ENCODE measurements around the gene SELENOM. TPM values are rescaled to one million over a fixed set of nuclear protein-coding genes. Genes with fewer than 3 reads are reported as not detected.

Gene SELENOM
- total RNA-seq, 3 donors from 2014 or later (not counting 1 experiment from before 2014, with no cell fraction given): 8.1 to 14.0 (median 10.6) TPM

- H3K27me3 ChIP-seq (ENCODE audit: control insufficient read depth, insufficient read depth, low read length): no peaks in the 10 kb centered on the region
- no peak for ATAC-seq
- Mint-ChIP-seq H3K27me3 (ENCODE audit: low read depth in 2 of 2) (no peaks in the 10 kb centered on the region), H3K36me3 (no peaks in the 10 kb centered on the region), H3K4me1 (no peaks in the 10 kb centered on the region), H3K9me3 (no peaks in the 10 kb centered on the region), H3K4me3 (no peak overlapping the region), H3K27ac (no peak overlapping the region)
- WGBS (ENCODE audit: insufficient coverage): 100% methylated on average over 1 of the region's 4 CpGs
- intact Hi-C loops (cut with micrococcal nuclease): no loop called here
- DNase-seq: no peak
- H3K4me3 ChIP-seq (ENCODE audit: low read length): no peak overlapping the region
- TF ChIP-seq CTCF (IDR thresholded peaks at IDR 0.05): no peak
- no peaks in the 10 kb centered on the region for H3K9me3 ChIP-seq (ENCODE audit: control insufficient read depth, insufficient read depth, low read length)
- no peaks in the 10 kb centered on the region for H3K36me3 ChIP-seq (ENCODE audit: control insufficient read depth, insufficient read depth, low read length)
- H3K27ac ChIP-seq (ENCODE audit: low read length): no peak overlapping the region
- no peaks in the 10 kb centered on the region for H3K4me1 ChIP-seq (ENCODE audit: control insufficient read depth, insufficient read depth, low read length)
Observed at GRCh38 chr22:31134688-31135087, 27.3 kb upstream of the SELENOM start.

GRCh38 chr22:31133911-31134310 lies 26.5 kb upstream of the SELENOM start:
- no peak for TF ChIP-seq CTCF (IDR thresholded peaks at IDR 0.05)
- Histone ChIP-seq H3K27me3 (ENCODE audit: control insufficient read depth, insufficient read depth, low read length) (no peaks in the 10 kb centered on the region), H3K4me1 (ENCODE audit: control insufficient read depth, insufficient read depth, low read length) (no peaks in the 10 kb centered on the region), H3K27ac (ENCODE audit: low read length) (no peak overlapping the region), H3K36me3 (ENCODE audit: control insufficient read depth, insufficient read depth, low read length) (no peaks in the 10 kb centered on the region), H3K9me3 (ENCODE audit: control insufficient read depth, insufficient read depth, low read length) (no peaks in the 10 kb centered on the region), H3K4me3 (ENCODE audit: low read length) (no peak overlapping the region)
- intact Hi-C loops (cut with micrococcal nuclease): no loop called here
- Mint-ChIP-seq H3K4me3 (no peak overlapping the region), H3K27ac (no peak overlapping the region), H3K9me3 (no peaks in the 10 kb centered on the region), H3K27me3 (ENCODE audit: low read depth in 2 of 2) (no peaks in the 10 kb centered on the region), H3K4me1 (no peaks in the 10 kb centered on the region), H3K36me3 (no peaks in the 10 kb centered on the region)
- ATAC-seq (no peak), DNase-seq (no peak)
- 92% methylated on average over 19 of the region's 19 CpGs for WGBS (ENCODE audit: insufficient coverage)

GRCh38 chr22:31130873-31131272 lies 23.5 kb upstream of the SELENOM start:
- H3K9me3 Mint-ChIP-seq: no peaks in the 10 kb centered on the region
- no peak overlapping the region for H3K27ac Mint-ChIP-seq

More at GRCh38 chr22:31130873-31131272, 23.5 kb upstream of the SELENOM start:
- Histone ChIP-seq H3K27me3 (ENCODE audit: control insufficient read depth, insufficient read depth, low read length) (no peaks in the 10 kb centered on the region), H3K27ac (ENCODE audit: low read length) (no peak overlapping the region), H3K36me3 (ENCODE audit: control insufficient read depth, insufficient read depth, low read length) (no peaks in the 10 kb centered on the region), H3K4me1 (ENCODE audit: control insufficient read depth, insufficient read depth, low read length) (no peaks in the 10 kb centered on the region), H3K4me3 (ENCODE audit: low read length) (no peak overlapping the region), H3K9me3 (ENCODE audit: control insufficient read depth, insufficient read depth, low read length) (no peaks in the 10 kb centered on the region)
- intact Hi-C loops (cut with micrococcal nuclease): no loop called here
- Mint-ChIP-seq H3K36me3 (no peaks in the 10 kb centered on the region), H3K27me3 (ENCODE audit: low read depth in 2 of 2) (no peaks in the 10 kb centered on the region), H3K4me3 (no peak overlapping the region), H3K4me1 (no peaks in the 10 kb centered on the region)
- ATAC-seq: no peak
- DNase-seq: no peak
- WGBS (ENCODE audit: insufficient coverage): 90% methylated on average over 2 of the region's 2 CpGs
- TF ChIP-seq CTCF (IDR thresholded peaks at IDR 0.05): no peak

Measured in natural killer cell (primary cell).